ENCODE data around the gene EMX1.

EMX1 gene

DNA sequence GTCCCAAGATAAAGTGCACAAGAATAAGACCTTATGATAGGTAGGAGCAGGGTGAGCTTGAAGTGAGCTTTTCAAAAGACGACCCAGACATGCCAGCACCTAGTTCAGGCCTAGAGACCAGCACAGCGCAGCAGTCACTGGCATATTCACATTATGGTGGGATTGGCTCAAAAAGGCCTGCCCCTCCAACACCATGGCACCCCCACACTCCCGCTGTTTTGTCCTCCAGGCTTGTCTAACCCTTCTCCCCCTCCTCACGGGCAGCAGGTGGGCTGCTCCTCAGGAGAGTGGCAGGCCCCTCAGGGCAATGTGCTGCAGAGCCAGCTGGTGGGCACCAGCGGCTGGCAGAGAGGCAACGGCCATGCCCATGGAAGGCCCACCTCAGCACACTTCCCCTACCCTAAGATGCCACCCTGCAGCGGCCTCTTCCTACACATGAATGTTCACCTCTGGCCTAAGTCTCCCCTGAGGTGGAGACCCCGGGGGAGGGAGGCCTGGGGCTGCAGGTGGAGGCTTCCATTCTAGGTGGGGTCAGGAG lies 25.6 kb downstream of the EMX1 start:
- DNase-seq (ENCODE audit: low read depth in 2 of 2, low spot score in 1 of 2) = no peak

DNA sequence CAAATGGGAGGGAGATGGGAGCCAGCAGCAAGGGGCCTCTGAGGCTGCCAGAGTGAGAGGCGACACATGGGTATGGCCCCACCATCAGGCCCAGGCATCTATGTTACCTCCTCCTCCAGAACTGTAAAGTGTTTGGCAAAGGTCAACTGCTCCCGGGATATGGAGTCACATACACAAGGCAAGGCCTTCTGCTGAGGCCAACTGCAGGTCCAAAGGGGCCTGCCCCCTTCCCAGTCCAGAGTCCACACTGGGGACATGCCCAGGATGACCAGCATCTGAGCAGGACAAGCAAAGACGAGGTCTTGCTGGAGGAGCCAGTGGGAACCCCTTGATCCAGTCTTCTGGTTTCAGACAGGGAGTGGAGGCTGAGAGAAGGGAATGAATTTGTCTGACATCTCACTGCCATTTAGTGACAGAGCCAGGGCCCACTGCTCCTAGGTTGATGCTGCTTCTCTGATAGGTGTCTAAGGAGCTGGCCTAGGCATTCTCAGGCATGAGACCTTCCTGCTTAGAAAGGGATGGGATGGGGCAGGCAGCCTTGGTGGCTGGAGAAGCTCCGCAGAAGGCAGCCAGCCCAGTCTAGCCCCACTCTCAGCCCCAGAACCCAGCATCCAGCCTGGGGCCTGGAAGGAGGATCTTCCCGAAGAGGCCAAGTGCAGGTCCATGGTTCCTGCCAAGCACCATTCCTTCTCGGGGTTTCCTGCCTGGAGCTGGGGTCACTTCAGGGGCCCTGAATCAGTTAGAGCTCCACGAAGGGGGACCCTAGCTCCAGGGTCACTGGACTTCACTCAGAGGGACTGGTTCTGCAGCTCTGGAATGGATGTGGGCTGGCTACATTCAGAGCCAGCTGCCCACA lies 26.4 kb downstream of the EMX1 start:
- DNase-seq (ENCODE audit: low read depth in 2 of 2, low spot score in 1 of 2) = no peak

DNA sequence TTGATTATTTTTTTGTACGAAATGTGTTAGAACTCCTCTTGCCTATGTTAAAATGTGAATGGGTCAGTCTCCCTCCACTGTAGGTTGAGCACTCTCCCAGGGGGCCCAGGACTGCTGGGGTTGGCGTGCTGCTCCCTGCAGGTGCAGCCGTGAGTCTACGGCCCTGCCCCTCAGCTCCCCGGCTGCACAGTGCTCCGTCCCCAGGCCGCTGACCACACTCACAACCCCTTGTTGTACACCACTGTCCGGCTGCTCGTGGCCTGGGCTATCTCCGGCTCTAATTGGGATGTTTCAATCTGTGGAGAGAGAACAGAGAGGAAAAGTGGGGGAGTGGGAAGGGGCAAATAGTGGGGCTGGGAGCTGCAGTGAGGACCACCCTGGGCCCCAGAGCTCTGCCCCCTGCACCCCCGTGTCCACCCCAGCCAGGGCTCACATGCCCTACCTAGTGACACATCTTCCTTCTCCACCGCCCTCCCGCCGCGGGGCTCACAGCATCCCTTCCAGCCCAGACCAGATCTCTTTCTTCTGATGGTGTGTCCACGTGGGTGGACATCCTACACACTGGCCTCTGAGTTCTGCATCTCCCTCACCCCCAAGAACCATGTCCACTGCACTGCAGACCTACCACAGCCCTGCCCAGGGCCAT lies 27.6 kb downstream of the EMX1 start:
- DNase-seq (ENCODE audit: low read depth in 2 of 2, low spot score in 1 of 2) = no peak

DNA sequence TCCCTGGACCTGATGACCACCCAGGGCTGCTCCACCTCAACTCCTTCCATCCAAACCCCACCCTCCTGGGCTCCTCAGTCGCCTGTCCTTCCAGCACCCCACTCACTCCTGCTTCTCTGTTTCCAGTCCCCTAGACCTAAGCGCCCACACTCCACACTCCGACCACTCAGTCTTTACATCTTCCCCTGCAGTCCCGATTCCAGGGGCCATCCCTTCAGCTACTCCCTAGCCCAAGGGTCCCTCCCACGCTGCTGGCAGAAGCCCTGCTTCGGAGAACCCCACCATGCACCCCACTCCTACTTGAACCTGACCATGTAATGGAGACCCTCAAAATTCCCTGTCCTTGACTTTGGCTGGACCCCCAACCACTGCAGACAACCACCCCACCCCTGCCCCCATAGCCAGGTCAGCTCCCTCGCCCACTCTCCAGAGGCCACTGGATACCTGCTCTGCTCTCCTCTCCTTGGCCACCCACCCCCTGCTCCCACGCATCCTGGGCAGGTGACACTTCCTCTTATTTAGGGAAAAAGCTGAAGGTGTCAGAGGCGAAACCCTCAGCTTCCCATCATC lies 28.2 kb downstream of the EMX1 start:
- DNase-seq (ENCODE audit: low read depth in 2 of 2, low spot score in 1 of 2) = no peak

DNA sequence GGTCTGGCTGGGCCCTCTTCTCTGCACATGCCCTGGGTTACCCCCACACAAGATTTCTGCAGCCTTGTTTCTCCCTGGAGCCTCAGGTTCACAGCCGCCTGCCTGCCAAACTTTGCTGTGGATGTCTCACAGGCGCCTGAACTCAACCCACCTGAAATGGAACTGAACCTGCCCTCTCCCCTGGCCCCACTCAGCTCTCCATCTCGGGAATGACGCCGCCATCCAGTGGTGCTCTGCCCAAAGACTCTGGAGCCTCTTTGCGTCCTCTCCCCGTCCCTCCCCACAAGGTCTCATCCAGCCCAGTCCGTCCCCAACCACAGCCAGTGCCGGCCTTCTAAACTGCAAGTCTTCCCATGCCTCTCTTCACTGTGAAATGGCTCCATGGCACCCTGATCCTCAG lies 29.1 kb downstream of the EMX1 start:
- DNase-seq (ENCODE audit: low read depth in 2 of 2, low spot score in 1 of 2) = no peak

DNA sequence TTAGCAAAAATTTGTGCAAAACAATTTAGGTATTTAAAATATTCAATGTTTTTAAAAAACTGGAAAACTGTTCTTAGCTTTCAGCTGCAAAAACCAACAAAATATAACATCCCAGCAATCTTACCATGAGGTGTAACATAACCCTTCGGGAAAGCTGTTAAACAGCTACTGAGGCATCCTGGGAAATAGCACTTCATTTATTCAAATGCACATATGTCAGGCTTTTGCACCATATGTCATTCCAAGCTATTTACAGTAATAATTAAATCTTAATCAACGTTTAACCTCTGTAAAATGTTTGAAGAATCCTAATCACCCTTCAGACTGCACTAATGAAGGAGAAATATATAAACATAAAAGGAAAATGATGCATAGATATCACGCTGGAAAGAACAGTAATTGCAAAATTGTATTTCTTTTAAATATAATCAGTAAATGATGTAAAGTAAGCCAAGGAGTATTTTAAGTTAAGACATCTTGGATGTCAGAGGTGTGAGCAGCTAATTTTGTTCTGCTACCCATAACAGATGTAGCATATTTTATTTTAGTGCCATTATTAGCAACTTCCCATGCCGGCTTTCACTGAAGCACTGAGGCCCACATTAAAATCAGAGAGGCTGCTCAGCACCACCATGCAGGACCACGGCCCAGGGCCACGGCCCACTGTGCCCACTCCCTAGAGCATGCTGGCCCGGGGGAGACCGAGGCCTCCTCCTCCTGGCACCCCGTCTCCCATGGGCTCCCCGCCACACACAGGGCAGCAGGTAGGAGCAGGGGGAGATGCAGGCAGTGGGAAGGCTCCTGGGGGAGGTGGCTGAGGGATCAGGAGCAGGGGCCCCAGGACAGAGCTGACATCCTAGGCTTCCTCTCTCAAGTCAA lies 30.9 kb downstream of the EMX1 start:
- DNase-seq (ENCODE audit: low read depth in 2 of 2, low spot score in 1 of 2) = no peak

DNA sequence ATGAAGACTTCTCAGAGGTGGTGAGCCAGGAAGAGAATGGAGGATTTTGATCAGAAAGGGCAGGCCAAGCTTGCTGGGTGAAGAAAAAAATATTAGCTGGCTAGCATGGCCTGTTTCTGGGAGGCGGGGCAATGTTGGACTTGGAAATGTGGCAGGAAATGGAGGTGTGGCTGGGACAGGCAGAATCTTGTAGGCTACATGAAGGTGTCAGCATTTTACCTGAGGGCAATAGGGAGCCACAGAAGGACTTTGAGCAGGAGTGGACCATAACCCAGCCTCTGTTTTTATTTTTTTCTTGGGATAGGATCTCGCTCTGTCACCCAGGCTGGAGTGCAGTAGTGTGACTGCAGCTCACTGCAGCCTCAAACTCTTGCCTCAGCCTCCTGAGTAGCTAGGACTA lies 31.7 kb downstream of the EMX1 start:
- DNase-seq (ENCODE audit: low read depth in 2 of 2, low spot score in 1 of 2) = no peak

DNA sequence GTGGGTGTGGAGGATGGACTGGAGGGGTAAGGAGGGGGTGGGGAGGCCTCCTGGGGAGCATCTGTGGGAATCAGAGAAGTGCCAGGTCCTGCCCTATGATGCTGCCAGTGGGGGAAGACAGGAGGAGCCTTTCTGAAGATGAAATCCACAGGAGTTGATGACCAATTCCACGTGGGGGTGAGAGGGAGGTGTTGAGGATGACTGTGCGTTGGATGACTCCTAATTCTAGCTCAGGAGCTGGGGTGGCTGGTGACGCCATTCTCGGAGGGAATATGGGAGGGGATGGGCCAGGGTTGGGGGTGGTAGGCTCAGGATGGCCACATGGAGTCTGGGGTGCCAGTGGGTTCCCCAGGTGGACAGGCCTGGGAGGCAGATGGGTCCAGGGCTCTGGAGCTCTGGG lies 32.3 kb downstream of the EMX1 start:
- no peak for DNase-seq (ENCODE audit: low read depth in 2 of 2, low spot score in 1 of 2)

DNA sequence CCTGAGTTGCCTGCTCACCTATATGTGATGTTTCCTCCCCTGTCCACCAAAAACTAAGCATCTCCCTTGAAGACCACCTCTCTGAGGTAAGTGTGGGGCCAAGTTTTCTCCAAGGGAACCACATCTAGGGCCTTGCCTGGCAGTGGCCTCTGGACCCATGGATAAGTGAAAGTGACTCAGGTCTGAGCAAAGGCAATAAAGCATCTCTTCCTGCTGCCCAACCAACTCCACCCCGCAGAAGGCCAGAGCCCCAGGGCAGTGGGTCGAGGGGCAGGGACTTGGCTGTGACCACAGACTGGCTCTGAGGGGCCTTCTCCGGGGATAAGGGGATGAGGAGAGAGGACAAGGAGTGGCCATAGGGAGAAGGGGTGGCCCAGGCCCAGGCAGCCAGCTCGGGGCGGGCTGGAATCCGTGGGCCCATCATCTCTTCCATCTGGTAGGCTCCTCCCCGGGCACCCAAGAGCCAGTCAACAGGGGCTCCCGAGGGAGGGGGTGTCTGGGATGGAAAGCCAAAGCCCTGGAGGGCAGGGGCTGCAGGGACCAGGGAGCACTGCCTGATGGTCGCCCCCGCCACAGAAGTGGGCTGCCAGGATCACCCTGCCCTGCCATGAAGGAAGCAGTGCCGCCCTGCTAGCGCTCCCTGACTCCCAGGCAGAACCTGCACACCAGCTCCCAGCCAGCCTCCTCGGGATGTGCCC lies 33.4 kb downstream of the EMX1 start:
- DNase-seq (ENCODE audit: low read depth in 2 of 2, low spot score in 1 of 2) = no peak

DNA sequence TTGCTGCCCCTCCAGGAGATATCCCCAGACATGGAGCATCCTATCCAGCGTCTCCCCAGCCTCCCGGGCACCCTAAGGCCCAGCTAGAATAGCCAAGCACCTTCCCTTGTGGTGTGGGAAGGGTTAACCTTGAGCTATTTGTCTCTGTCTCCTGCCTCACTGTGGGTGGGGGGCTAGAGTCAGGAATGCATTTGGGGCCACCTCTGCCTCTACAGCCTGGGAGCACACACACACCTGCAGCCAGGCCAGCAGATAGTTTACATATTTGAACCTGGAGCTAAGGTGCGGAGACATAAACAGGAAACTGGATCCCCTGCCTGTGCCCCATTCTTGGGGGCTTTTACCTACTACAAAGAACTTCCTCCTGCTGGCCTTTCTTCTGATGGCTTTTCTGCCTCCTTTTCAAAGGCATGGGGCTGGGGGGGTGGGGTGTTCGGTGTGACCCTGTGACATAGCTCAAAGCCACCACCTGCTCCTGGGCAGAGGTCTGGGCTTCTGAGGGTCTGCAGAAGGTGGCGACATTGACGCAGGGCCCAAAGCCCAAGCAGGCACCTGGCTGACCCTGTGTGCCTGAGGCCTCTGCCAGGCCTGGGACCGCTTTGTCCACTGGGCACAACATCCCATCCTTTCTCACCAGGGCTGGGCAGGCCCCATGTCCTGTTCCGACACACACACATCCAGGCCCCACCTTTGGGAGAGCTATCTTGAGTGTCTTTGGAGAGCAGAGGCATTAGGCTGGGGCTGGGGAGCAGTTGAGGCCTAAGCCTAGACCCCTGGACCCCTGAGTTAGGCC lies 34.2 kb downstream of the EMX1 start:
- DNase-seq (ENCODE audit: low read depth in 2 of 2, low spot score in 1 of 2) = no peak

DNA sequence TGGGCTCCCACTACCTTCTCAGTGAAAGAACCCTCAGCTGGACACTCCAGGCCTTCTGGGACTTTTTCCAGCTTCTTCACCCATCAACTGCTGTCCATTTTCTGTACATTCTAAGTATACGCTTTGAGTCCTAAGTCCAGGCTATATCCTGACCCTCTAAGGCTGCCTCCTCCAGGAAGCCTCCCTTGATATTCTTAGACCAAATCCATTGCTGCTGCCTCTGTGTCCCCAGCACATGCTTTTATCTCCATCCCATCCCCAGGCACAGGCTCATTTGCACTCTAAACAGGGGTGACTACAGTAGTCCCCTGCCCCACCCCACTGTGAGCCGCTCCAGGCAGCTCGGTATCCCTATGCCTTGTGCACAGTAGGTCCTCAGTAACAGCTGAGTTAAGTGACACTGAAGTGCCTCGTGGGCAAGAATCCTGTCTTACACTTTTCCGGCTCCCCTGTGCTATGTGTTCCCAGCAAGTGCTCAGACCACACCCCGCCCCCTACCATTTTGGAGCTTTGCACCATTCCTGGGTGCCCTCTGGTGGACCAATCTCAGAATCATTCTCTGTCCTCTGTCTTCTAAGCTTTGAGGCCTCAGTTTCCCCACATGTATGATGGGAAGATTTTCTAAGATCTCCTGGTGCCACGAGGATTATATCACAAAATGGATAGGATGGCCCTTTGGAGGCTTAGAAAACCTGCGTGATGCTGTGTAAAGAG lies 34.9 kb downstream of the EMX1 start:
- no peak for DNase-seq (ENCODE audit: low read depth in 2 of 2, low spot score in 1 of 2)

DNA sequence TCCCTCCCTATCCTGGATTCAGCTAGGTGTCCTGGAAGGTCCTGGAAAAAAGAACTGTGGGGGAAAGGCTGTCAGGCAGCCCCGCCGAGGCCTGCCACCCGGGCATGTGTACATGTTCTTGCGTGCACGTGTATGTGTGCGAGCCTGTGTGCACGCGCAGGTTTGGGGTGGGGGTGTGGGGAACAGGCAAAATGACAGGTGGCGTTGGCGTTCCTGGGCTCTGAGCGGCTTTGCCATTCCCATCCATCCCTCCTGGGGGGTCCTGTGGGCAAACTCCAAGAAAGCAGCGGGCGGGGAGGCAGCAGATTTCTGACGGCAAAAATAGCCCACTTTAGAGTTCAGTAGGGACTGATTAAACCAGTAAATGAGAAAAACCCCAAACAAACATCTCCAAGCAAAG lies 35.6 kb downstream of the EMX1 start:
- no peak for DNase-seq (ENCODE audit: low read depth in 2 of 2, low spot score in 1 of 2)

DNA sequence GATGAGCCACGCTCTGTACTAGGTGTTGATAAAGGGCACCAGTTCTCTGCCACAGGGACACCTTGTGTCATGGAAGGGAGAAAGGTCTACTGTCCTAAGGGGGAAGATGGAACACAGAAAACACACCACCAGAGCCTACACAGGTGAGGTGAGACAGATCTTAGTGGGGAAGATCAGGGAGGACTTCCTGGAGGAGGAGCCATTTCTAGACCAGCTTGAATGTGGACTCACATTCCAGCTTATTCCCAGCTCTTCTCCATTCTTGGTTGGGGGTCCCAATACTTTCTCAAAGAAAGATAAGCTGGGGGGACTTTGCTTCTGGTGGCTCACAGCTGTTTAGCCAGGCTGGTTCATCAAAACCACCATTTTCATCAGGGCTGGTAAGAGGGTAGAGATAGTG lies 36.2 kb downstream of the EMX1 start:
- DNase-seq (ENCODE audit: low read depth in 2 of 2, low spot score in 1 of 2) = no peak

DNA sequence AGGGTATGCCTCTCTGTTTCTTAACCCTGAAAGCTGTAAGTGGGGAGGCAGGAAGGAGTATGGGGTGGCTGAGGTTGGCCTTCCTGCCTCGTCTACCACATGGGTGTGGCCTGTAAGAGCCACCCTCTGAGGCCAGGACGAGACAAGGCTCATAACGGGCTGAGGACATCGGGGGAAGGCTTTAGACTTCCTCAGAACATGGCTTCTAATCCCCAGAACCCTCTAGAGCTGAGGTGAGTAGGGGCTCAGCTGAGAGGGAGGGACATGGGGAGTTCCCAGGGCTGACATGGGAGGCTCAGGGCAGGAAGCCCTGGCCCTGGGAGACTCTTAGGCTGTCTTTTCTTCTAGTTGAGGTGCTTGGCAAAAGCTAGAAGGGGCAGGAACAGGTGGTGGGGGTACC lies 36.7 kb downstream of the EMX1 start:
- no peak for DNase-seq (ENCODE audit: low read depth in 2 of 2, low spot score in 1 of 2)

DNA sequence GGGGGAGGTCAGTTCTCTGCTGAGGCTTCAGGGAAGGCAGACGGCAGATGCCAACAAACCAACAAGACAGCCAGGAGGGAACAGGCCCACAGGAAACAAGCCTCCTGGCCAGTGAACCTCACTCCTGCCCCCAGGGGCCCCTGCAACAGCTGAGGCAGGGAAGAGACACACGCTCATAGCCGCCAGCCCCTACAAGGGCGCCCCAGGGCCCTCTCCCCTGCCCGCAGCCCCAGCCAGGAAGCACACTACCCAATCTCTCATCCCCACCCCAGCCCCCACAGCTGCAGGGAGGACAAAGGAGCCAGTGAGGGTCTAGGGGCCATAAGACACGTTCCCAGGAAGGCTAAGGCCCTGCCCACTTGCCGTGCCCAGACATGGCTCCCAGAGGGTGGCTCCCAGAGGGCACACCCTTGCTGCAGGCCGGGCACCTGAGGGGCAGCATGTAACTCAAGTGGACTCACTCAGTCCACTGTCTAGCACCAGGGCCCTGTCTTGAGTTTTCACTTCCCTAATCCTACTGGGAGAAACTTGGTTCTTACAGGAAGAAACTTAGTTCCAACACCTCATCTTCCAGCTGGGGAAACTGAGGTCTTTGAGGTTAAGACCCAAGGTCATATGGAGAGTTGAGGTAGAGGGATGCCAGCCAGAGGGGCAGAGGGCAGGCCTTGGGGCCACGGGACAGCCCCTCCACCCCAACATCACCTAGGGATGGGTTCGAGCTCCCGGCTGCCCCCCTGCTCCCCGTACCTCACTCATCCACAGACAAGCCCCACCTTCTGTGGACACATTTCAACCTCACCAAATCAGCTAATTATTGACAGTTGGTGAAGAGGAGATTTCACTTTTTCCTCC lies 37.3 kb downstream of the EMX1 start:
- no peak for DNase-seq (ENCODE audit: low read depth in 2 of 2, low spot score in 1 of 2)

DNA sequence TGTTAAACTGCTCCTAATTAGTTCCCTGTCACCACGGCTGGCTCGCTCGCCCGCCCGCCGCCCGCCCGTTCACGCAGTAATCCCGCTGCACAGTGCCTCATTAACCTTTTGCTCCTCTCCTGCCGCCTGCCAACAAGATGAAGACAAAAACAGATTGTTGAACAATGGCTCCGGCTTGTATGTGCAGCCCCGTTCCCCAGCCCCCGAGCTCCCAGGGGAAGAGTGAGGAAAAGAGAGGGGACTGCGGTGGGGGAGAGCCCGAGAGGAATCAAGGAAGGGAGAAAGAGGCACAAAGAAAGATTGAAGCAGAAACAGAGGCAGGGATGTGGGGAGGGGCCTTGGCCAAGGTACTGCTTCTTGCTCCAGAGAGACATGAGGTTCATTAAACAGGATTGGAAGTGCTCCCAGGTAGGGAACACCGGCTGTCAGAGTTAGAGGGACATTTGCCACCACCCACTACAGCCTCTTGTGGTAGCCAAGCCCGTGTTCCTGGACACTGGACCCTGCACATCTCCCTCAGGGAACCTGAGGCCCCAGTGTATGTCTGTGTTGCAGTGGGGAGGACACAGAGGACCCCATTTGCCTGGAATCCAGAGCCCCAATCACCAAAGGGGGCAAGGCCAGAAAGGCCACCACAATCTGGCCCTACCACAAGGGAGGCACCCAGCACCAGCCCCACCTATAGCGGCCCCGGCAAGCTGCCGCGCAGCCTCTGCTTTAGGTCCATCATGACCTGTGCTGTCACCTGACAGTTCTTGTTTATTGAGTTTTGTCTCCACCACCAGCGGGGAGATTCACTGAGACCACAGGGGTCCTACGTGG lies 38.1 kb downstream of the EMX1 start:
- no peak for DNase-seq (ENCODE audit: low read depth in 2 of 2, low spot score in 1 of 2)

DNA sequence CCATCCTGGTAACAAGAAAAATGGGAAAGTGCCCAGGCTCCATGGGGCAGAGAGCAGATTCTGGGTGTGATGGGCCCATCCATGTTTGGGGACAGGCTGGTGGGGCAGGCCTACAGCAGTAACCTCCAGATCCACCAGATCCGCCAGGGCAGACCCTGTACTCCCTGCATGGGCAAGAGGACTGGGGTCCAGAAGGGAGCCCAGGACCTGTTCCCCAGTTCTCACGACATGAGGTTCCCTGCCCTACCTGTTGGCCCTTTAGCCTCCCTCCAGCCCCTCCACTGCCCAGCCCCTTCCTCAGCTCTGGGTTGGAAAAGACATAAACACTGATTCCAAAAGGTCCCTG lies 38.7 kb downstream of the EMX1 start:
- no peak for DNase-seq (ENCODE audit: low read depth in 2 of 2, low spot score in 1 of 2)

DNA sequence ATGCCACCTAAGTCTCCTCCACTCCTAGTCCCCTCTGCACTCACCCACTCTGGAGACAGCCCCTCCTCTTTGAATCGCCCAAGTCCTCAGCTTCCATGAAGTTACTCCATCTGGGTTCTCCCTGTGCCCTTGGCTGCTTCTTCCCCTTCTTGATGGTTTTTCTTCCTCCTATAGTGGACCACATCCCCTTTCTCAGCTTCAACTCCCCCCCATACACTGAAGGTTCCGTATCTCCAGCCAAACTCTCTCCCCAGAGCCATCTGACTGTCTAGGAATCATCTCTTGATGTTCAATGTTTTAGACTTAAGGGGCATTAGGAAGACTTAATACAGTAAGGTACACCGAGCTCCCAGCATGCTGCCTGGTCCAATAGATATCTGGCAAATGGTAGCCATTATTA lies 39.6 kb downstream of the EMX1 start:
- DNase-seq (ENCODE audit: low read depth in 2 of 2, low spot score in 1 of 2) = no peak
